AG04450 (cell line): ENCODE measurements around the gene SORL1. TPM values are rescaled to one million over a fixed set of nuclear protein-coding genes. Genes with fewer than 3 reads are reported as not detected.

Source experiments
- CTCF ChIA-PET: fragments of 300-600, 350-600 bp; formaldehyde crosslinking; extraction: SDS; loops from one replicate; lab custom pipeline; 2022; ENCODE audit warnings: antibody characterized with exemption, inconsistent platforms; lab: Charles Lee
- POLR2A ChIA-PET: fragments of 350-600 bp; formaldehyde crosslinking; extraction: SDS; loops from one replicate; lab custom pipeline; 2021; ENCODE audit warnings: antibody characterized with exemption, inconsistent platforms; lab: Yijun Ruan, JAX
- DNase-seq: peaks from one replicate; pipeline ENCODE4 v3.0.0-alpha.2; 2011; ENCODE audit warnings: low read depth, low spot score
- H3K27ac ChIP-seq: one replicate; pipeline ENCODE4 v1.5.1; 2012; ENCODE audit warnings: low read depth, low read length, control low read depth
- H3K27me3 ChIP-seq: one replicate; pipeline ENCODE4 v1.6.0; 2012; ENCODE audit warnings: low read length; ENCODE audit not compliant: control insufficient read depth, insufficient read depth
- H3K4me3 ChIP-seq: 2 replicates; pipeline ENCODE4 v1.5.1; 2011; ENCODE audit warnings: mild to moderate bottlenecking, low read depth, low read length, control low read depth
- H3K9me3 ChIP-seq: 2 replicates; pipeline ENCODE4 v1.5.1; 2012; ENCODE audit warnings: low read length; ENCODE audit not compliant: control insufficient read depth, insufficient read depth
- polyA plus RNA-seq: library from polyadenylated mRNA; depleted of rRNA; stranded (reverse); fragments of >200 nt; gene quantifications from 2 replicates; pipeline ENCODE4 v1.2.3, GENCODE V29; 2011
- TF ChIP-seq, protein P1 (sequence below): IDR thresholded peaks from 2 replicates; pipeline ENCODE4 v1.5.1; 2011; ENCODE audit warnings: low read depth, low read length, control low read depth, inconsistent platforms

Gene SORL1
- polyA plus RNA-seq, 1 experiment: 5.4 TPM

DNA sequence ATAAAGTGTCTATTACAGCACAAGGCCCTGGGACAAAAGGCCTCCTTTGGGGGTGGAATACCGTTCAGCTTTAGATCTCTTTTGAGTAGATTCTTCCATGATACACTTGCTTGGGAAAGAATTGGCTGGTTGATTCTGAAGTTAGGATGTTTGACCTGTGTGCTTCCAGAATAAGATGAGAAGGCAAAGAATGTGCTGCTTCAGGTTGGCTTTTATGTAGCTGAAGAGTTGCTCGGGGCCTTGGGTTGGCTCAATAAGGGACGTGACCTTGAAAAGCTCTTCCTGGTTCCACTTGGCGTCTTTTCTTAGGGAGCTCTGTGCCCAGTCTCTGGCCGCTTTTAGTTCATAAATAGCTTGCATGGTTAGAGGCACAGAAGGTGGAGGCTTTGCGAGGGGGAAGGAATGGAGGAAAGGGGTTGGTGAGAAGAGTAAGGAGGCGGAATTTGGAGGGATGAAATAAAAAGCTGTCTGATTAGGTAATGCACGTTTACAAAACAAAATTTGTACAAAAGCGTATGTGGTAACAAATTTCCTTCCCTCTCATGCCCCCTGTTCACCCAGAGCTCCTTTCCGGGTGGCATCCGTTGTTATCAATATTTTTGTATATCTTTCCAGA is 4.8 kb downstream of the SORL1 start:
- no peaks in the 10 kb centered on the region; the same call in 1 of the 2 replicates for H3K9me3 ChIP-seq
- CTCF ChIA-PET: interaction anchor here (1.6 kb wide), 1 partner anchor 135 kb away, joined by 4 read pairs; no protein-coding TSS in a partner anchor
- DNase-seq: no peak
- TF ChIP-seq, protein P1, sequence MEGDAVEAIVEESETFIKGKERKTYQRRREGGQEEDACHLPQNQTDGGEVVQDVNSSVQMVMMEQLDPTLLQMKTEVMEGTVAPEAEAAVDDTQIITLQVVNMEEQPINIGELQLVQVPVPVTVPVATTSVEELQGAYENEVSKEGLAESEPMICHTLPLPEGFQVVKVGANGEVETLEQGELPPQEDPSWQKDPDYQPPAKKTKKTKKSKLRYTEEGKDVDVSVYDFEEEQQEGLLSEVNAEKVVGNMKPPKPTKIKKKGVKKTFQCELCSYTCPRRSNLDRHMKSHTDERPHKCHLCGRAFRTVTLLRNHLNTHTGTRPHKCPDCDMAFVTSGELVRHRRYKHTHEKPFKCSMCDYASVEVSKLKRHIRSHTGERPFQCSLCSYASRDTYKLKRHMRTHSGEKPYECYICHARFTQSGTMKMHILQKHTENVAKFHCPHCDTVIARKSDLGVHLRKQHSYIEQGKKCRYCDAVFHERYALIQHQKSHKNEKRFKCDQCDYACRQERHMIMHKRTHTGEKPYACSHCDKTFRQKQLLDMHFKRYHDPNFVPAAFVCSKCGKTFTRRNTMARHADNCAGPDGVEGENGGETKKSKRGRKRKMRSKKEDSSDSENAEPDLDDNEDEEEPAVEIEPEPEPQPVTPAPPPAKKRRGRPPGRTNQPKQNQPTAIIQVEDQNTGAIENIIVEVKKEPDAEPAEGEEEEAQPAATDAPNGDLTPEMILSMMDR: no peak
- no peak overlapping the region for H3K4me3 ChIP-seq
- POLR2A ChIA-PET: no interaction called here
- no peak overlapping the region for H3K27ac ChIP-seq
- H3K27me3 ChIP-seq: no peaks in the 10 kb centered on the region

- DNase-seq: no peak
- POLR2A ChIA-PET: no interaction called here
- Histone ChIP-seq H3K27ac (no peak overlapping the region), H3K9me3 (no peaks in the 10 kb centered on the region), H3K27me3 (no peaks in the 10 kb centered on the region), H3K4me3 (no peak overlapping the region)
- CTCF ChIA-PET: no interaction called here
- TF ChIP-seq, protein P1: no peak
Observed at GRCh38 chr11:121458551-121458950, 6.4 kb downstream of the SORL1 start.

DNA sequence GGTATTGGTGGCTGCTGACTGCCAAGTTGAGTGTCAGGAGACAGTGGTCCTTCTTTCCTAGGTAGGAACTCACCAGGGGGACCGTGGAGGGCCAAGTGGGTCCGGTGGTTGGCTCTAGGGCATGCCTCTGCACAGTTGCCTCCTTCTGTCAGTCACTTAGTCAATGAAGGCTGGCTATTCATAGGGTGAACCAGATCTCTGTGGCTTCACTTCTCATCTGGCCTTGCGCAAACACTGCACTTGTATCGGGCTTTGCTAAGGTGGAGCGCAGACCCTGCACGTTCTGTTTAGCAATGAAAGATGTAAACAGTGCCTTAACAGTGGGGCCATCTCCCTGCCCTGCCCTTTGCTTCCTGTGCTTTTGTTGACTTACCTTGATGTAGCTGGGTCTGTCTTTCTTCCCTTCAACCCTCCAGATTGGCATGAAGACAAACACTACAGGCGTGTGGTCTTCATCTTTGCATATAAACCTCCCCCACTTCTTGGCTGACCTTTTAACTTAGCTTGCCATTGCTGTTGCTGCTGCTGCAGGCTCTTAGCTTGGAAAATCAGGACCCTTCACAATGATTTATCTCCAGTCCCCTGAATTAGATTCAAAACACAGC is 7.4 kb downstream of the SORL1 start:
- Histone ChIP-seq H3K4me3 (no peak overlapping the region), H3K27ac (no peak overlapping the region), H3K9me3 (no peaks in the 10 kb centered on the region), H3K27me3 (no peaks in the 10 kb centered on the region)
- DNase-seq: no peak
- CTCF ChIA-PET: interaction anchor here (1.0 to 1.1 kb wide), 2 partner anchors 8 to 265 kb away, joined by 3 read pairs; no protein-coding TSS in a partner anchor
- TF ChIP-seq, protein P1: no peak
- POLR2A ChIA-PET: no interaction called here

DNA sequence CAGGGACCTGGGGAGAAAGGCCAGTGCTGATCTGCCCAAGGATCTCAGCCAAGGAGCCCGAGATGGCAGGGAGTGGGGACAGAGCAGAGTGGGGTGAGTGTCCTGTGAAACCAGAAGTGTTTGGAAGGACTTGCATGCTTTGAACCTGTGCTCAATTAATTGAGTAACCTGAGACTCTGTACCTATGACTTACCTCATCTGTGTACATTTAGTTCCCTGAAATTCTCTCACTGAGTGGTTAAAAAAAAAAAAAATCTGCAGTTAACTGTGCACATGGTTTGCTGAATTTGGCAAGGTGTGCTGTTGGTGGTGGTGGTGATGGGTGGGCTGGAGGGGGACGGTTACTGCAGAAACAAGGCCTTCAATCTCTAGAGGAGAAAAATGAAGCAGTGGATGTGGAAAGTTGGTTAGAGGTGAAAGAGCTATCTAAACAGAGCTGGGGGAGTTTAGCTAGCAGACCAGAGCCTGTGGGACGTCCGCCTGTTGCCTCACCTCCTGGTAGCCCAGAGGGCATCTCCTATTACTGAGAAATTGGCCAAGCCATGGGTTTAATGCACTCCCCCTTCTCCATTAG is 8.9 kb downstream of the SORL1 start:
- TF ChIP-seq, protein P1: no peak
- Histone ChIP-seq H3K9me3 (no peaks in the 10 kb centered on the region), H3K27me3 (no peaks in the 10 kb centered on the region), H3K4me3 (no peak overlapping the region), H3K27ac (no peak overlapping the region)
- DNase-seq: no peak
- POLR2A ChIA-PET: no interaction called here
- CTCF ChIA-PET: no interaction called here

GRCh38 chr11:121461843-121462242 is 9.7 kb downstream of the SORL1 start:
- CTCF ChIA-PET: interaction anchor here (2.3 kb wide), 1 partner anchor 9 kb away, joined by 8 read pairs; the partner anchor contains the start of genes SORL1 and SORL1-AS1
- POLR2A ChIA-PET: no interaction called here

More at GRCh38 chr11:121461843-121462242, 9.7 kb downstream of the SORL1 start:
- TF ChIP-seq, protein P1: no peak
- DNase-seq: no peak
- no peaks in the 10 kb centered on the region for H3K9me3 ChIP-seq
- no peaks in the 10 kb centered on the region for H3K27me3 ChIP-seq
- no peak overlapping the region for H3K4me3 ChIP-seq
- no peak overlapping the region for H3K27ac ChIP-seq
